Gastroesophageal sphincter (tissue), 4 donors: ENCODE results near the gene ELAVL3. TPM values are rescaled to one million over a fixed set of nuclear protein-coding genes. Genes with fewer than 3 reads are reported as not detected.
"Not testable (repeated sequence)": the region's sequence is repeated elsewhere in the genome, so short reads cannot be mapped to it uniquely, and the experiment has no call there.

ENCODE experiments used
- ATAC-seq: fragments of 150-250 bp; one replicate; pipeline ENCODE4 v1.9.1; 2016; ENCODE audit warnings: mild to moderate bottlenecking, moderate library complexity
- H3K27ac ChIP-seq, 4 donors: fragments of 200-600 bp; sonication (generic) in 3 of 4; 1 replicate in 3 of 4; 2 replicates in 1 of 4; pipeline ENCODE4 v1.5.1; 2016 to 2019
- H3K27me3 ChIP-seq: fragments of 200-600 bp; sonication (generic); one replicate; pipeline ENCODE4 v1.5.1; 2019
- H3K36me3 ChIP-seq, 2 donors: fragments of 200-600 bp; sonication (generic); one replicate each; pipeline ENCODE4 v1.5.1; 2019; ENCODE audit warnings: control low read depth in 1 of 2
- H3K4me1 ChIP-seq, 3 donors: fragments of 200-600 bp; sonication (generic); 1 replicate in 2 of 3; 2 replicates in 1 of 3; pipeline ENCODE4 v1.5.1; 2016 to 2019; ENCODE audit warnings: control low read depth in 2 of 3
- H3K4me3 ChIP-seq, 2 donors: fragments of 200-600 bp; sonication (generic); one replicate each; pipeline ENCODE4 v1.5.1; 2019; ENCODE audit warnings: mild to moderate bottlenecking in 1 of 2, moderate library complexity in 1 of 2
- H3K9me3 ChIP-seq, 3 donors: fragments of 200-600 bp; sonication (generic); one replicate each; pipeline ENCODE4 v1.5.1; 2017 to 2019; ENCODE audit warnings: control low read depth in 2 of 3
- CTCF ChIP-seq, 4 experiments: fragments of 200-600 bp in 2 of 4; fragments of 450-650 bp in 2 of 4; sonication (generic) in 1 of 4; IDR thresholded peaks; one replicate each; pipeline ENCODE4 v1.5.1; 2017 to 2019; ENCODE audit warnings: antibody characterized with exemption in 4 of 4, mild to moderate bottlenecking in 2 of 4, moderate library complexity in 2 of 4
- EP300 ChIP-seq: sonication (generic); formaldehyde crosslinking; IDR thresholded peaks from one replicate; pipeline ENCODE4 v1.6.1; 2017; ENCODE audit warnings: antibody characterized with exemption, mild to moderate bottlenecking
- POLR2A ChIP-seq, 2 donors: fragments of 450-650 bp; IDR thresholded peaks; one replicate each; pipeline ENCODE4 v1.6.1; 2017; ENCODE audit warnings: antibody characterized with exemption in 2 of 2, mild to moderate bottlenecking in 2 of 2, moderate library complexity in 1 of 2
- POLR2AphosphoS5 ChIP-seq: sonication (generic); formaldehyde crosslinking; IDR thresholded peaks from one replicate; pipeline ENCODE4 v1.6.1; 2017; ENCODE audit warnings: antibody characterized with exemption
- WGBS, 2 donors: methylation state at CpG; one replicate each; pipeline ENCODE4 v1.1.5; 2018; ENCODE audit warnings: low coverage in 1 of 2; 5-methylcytosine and 5-hydroxymethylcytosine counted together
- total RNA-seq, 4 donors: library from RNA; depleted of rRNA; stranded (reverse); fragments of >200 nt; gene quantifications; one replicate each; pipeline ENCODE4 v1.1.0, GENCODE V29; 2016

ELAVL3 gene
- total RNA-seq, 4 donors from 2014 or later: 0.04 to 3.3 (median 0.27) TPM; not detected in 1

GRCh38 chr19:11414544-11414943 lies 66.3 kb downstream of the ELAVL3 start:
- ATAC-seq: no peak
- no peak for TF ChIP-seq POLR2A (IDR thresholded peaks at IDR 0.05)
- no peak for TF ChIP-seq EP300
- TF ChIP-seq CTCF (IDR thresholded peaks at IDR 0.05): no peak
- no peak for TF ChIP-seq POLR2AphosphoS5
- H3K9me3 ChIP-seq: no peaks in the 10 kb centered on the region

GRCh38 chr19:11410682-11411081 lies 70.2 kb downstream of the ELAVL3 start:
- Histone ChIP-seq H3K9me3 (no peaks in the 10 kb centered on the region), H3K4me3 (no peak overlapping the region), H3K36me3 (no peaks in the 10 kb centered on the region), H3K4me1 (peaks cover 0 to 6% (median 0%) of the 10 kb centered on the region in 3 donors), H3K27me3 (peaks cover 62% of the 10 kb centered on the region), H3K27ac (no peak overlapping the region)
- TF ChIP-seq POLR2AphosphoS5 (no peak), EP300 (no peak), CTCF (IDR thresholded peaks at IDR 0.05) (no peak), POLR2A (IDR thresholded peaks at IDR 0.05) (no peak)
- WGBS, 2 donors: 62 to 64% methylated on average over 1 to 3 of the region's 8 CpGs
- no peak for ATAC-seq

More at GRCh38 chr19:11414544-11414943, 66.3 kb downstream of the ELAVL3 start:
- Histone ChIP-seq H3K27ac (no peak overlapping the region), H3K4me1 (peaks cover 0 to 15% (median 10%) of the 10 kb centered on the region in 3 donors), H3K27me3 (peaks cover 64% of the 10 kb centered on the region), H3K36me3 (no peaks in the 10 kb centered on the region), H3K4me3 (no peak overlapping the region)
- 82 to 86% methylated on average over 1 to 2 of the region's 2 CpGs for WGBS, 2 donors

DNA sequence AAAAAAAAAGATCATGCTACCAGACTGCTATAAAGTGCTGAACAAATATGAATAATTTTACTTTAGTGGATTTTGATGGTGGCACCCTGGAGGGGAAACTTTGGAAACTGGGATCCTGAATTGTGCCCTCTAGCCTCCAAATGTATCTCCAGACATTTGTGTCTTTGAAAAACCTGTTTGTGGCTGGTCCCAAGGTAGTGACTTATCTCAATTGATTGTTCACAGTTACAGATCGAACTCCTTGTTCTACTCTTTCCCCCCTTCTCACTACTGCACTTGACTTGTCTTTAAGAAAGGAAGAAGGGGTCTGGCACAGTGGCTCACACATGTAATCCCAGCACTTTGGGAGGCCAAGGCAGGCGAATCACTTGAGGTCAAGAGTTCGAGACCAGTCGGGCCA lies 72.3 kb downstream of the ELAVL3 start:
- no peak for ATAC-seq
- peaks cover 0 to 6% (median 0%) of the 10 kb centered on the region in 3 donors for H3K4me1 ChIP-seq
- no peaks in the 10 kb centered on the region for H3K9me3 ChIP-seq
- H3K4me3 ChIP-seq: no peak overlapping the region
- no peaks in the 10 kb centered on the region for H3K36me3 ChIP-seq
- no peak overlapping the region for H3K27ac ChIP-seq
- H3K27me3 ChIP-seq: peaks cover 59% of the 10 kb centered on the region
- 82 to 83% methylated on average over 2 to 3 of the region's 4 CpGs for WGBS, 2 donors
- TF ChIP-seq EP300 (no peak), POLR2AphosphoS5 (no peak), CTCF (IDR thresholded peaks at IDR 0.05) (no peak), POLR2A (IDR thresholded peaks at IDR 0.05) (no peak)

- not testable (repeated sequence) for H3K27ac ChIP-seq, ATAC-seq, H3K4me1 ChIP-seq, H3K36me3 ChIP-seq, H3K9me3 ChIP-seq, H3K4me3 ChIP-seq
- WGBS, 2 donors: 78 to 92% methylated on average over 4 to 5 of the region's 12 CpGs
- peaks cover 59% of the 10 kb centered on the region for H3K27me3 ChIP-seq
Measured at GRCh38 chr19:11406703-11407236, 74.1 kb downstream of the ELAVL3 start.

DNA sequence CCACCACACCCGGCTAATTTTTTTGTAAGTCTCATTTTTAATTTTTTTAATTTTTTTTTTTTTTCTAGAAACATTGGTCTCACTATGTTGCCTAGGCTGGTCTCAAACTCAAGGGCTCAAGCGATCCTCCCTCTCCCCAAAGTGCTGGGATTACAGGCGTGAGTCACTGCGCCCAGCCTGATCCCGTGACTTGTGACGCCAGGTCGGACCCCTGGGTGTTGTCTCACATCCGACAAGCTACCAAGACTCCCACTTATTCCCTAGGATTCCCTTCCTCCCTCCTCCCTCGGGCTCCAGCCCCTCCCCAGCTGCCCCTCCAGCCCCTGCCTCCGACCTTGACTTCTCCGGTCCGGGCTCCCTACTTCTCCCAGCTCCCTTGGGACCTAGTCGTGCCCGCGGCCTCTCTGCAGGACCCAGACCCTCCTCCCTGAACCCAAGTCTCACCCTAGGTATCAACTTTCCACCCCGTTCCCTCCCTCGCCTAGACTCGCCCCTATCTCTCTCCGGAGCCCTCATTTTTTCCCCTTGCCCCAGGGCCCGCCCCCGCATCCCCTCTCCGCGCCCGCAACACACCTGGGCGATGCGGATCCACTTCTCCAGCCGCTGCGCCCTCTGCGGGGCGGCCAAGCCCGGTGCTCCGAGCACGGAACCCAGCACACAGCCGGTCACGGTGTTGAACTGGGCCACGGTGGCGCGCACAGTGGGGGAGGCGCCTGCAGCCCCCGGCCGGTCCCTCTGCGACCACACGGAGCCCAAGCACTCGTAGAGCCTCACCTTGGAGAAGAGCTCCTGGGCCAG lies 74.8 kb downstream of the ELAVL3 start:
- no peak for ATAC-seq
- Histone ChIP-seq H3K9me3 (no peaks in the 10 kb centered on the region), H3K36me3 (no peaks in the 10 kb centered on the region), H3K4me3 (no peak overlapping the region), H3K27ac (no peak overlapping the region), H3K27me3 (peaks cover 53% of the 10 kb centered on the region), H3K4me1 (peaks cover 0 to 6% (median 0%) of the 10 kb centered on the region in 3 donors)
- WGBS, 2 donors: 38 to 82% methylated on average over 7 to 18 of the region's 44 CpGs
- TF ChIP-seq POLR2AphosphoS5: no peak
- TF ChIP-seq CTCF (IDR thresholded peaks at IDR 0.05): peak in 1 of 4 experiments; percentile 56
- TF ChIP-seq POLR2A (IDR thresholded peaks at IDR 0.05): no peak
- TF ChIP-seq EP300: no peak
